ENCODE measurements around the gene SLC11A1.

SLC11A1 gene

GRCh38 chr2:218435003-218435982, 53.2 kb downstream of the SLC11A1 start:
- DNase-seq (ENCODE audit: low read depth, low spot score), result no peak

GRCh38 chr2:218436992-218437391, 54.9 kb downstream of the SLC11A1 start:
- DNase-seq (ENCODE audit: low read depth, low spot score), result no peak

- DNase-seq (ENCODE audit: low read depth, low spot score), result no peak
These were observed 55.9 kb downstream of the SLC11A1 start for GRCh38 chr2:218437969-218438368.

- DNase-seq (ENCODE audit: low read depth, low spot score), result no peak
These were observed 56.5 kb downstream of the SLC11A1 start for GRCh38 chr2:218438596-218438995.

GRCh38 chr2:218444692-218445357, 62.8 kb downstream of the SLC11A1 start:
- DNase-seq (ENCODE audit: low read depth, low spot score), result no peak

- no peak for DNase-seq (ENCODE audit: low read depth, low spot score)
These were observed 63.5 kb downstream of the SLC11A1 start for GRCh38 chr2:218445602-218446001.

All from brain pericyte (primary cell).